PC-9 (cell line): ENCODE results near the gene GGNBP2.

Experiments
- CTCF ChIP-seq: fragments of 200-600 bp; sonication (generic); conservative IDR thresholded peaks from 2 replicates; pipeline ENCODE4 v1.6.1; 2017; ENCODE audit warnings: mixed run types, antibody characterized with exemption, mild to moderate bottlenecking, moderate library complexity
- EZH2 ChIP-seq: fragments of 200-600 bp; sonication (generic); IDR thresholded peaks from 2 replicates; pipeline ENCODE4 v1.8.0; 2017; ENCODE audit warnings: antibody characterized with exemption, low read depth

GRCh38 chr17:36510636-36511035 lies 34.1 kb upstream of the GGNBP2 start:
- TF ChIP-seq CTCF (no peak), EZH2 (no peak)
